GM19452 (cell line): ENCODE results near the gene FAM221B.

Source experiments
- ATAC-seq: cut with Tn5 transposase; IDR thresholded peaks from one replicate; pipeline ENCODE4 v1.9.1; 2021; ENCODE audit not compliant: unreplicated experiment

The FAM221B gene

GRCh38 chr9:35847792-35848572 is 19.4 kb upstream of the FAM221B start:
- peak; percentile 88 for ATAC-seq

GRCh38 chr9:35845824-35846771 is 17.6 kb upstream of the FAM221B start:
- ATAC-seq, result no peak

GRCh38 chr9:35844628-35845270 is 16.2 kb upstream of the FAM221B start:
- ATAC-seq, result no peak

GRCh38 chr9:35842795-35843194 is 14.3 kb upstream of the FAM221B start:
- ATAC-seq, result peak; percentile 55

GRCh38 chr9:35842020-35842745 is 13.7 kb upstream of the FAM221B start:
- no peak for ATAC-seq

GRCh38 chr9:35841645-35841900 is 13.0 kb upstream of the FAM221B start:
- ATAC-seq, result no peak

GRCh38 chr9:35840881-35841644 is 12.5 kb upstream of the FAM221B start:
- no peak for ATAC-seq

GRCh38 chr9:35839926-35840325 is 11.4 kb upstream of the FAM221B start:
- no peak for ATAC-seq

GRCh38 chr9:35836595-35836994 is 8.1 kb upstream of the FAM221B start:
- ATAC-seq, result no peak

GRCh38 chr9:35835766-35836165 is 7.2 kb upstream of the FAM221B start:
- no peak for ATAC-seq

- ATAC-seq, result no peak
Observed at GRCh38 chr9:35835216-35835632, 6.7 kb upstream of the FAM221B start.

GRCh38 chr9:35834260-35835215 is 6.0 kb upstream of the FAM221B start:
- ATAC-seq, result no peak

GRCh38 chr9:35832814-35833213 is 4.3 kb upstream of the FAM221B start:
- ATAC-seq, result no peak

- ATAC-seq, result no peak
Observed at GRCh38 chr9:35831040-35831439, 2.5 kb upstream of the FAM221B start.

- ATAC-seq, result no peak
Observed at GRCh38 chr9:35829764-35830096, 1.2 kb upstream of the FAM221B start.

GRCh38 chr9:35829084-35829763 is 692 bp upstream of the FAM221B start, which contains the start of gene TMEM8B:
Gene TMEM8B, plus strand, starts transcription at chr9:35829228. Its CDS starts 220 bp downstream, at chr9:35829448.
- ATAC-seq, result peak; percentile 84

GRCh38 chr9:35827486-35827885 is 1.0 kb downstream of the FAM221B start:
- ATAC-seq, result no peak

GRCh38 chr9:35826071-35826701 is 2.3 kb downstream of the FAM221B start:
- ATAC-seq, result peak; percentile 49
